IPS DF 6.9 (cell line): Measurements from ENCODE around the gene SART3.
"Not testable (repeated sequence)": the region's sequence is repeated elsewhere in the genome, so short reads cannot be mapped to it uniquely, and the experiment has no call there.

Source experiments
- DNase-seq: peaks from one replicate; pipeline ENCODE4 v3.0.0-alpha.2; 2013; ENCODE audit warnings: low read depth, low spot score
- H3K27ac ChIP-seq: one replicate; pipeline ENCODE4 v1.5.1; 2013; ENCODE audit warnings: low read length, control low read depth
- H3K27me3 ChIP-seq: 2 replicates; pipeline ENCODE4 v1.6.1; 2013; ENCODE audit warnings: mild to moderate bottlenecking, low read length; ENCODE audit not compliant: control insufficient read depth, insufficient read depth
- H3K36me3 ChIP-seq: 2 replicates; pipeline ENCODE4 v1.6.1; 2013; ENCODE audit warnings: low read length; ENCODE audit not compliant: control insufficient read depth, insufficient read depth
- H3K4me1 ChIP-seq: 2 replicates; pipeline ENCODE4 v1.6.1; 2013; ENCODE audit warnings: low read length; ENCODE audit not compliant: control insufficient read depth, insufficient read depth
- H3K4me3 ChIP-seq: 2 replicates; pipeline ENCODE4 v1.5.1; 2013; ENCODE audit warnings: mild to moderate bottlenecking, low read length
- H3K9me3 ChIP-seq: 2 replicates; pipeline ENCODE4 v1.6.1; 2013; ENCODE audit warnings: low read length, inconsistent platforms; ENCODE audit not compliant: control insufficient read depth, insufficient read depth
- WGBS: extraction: QIAGEN DNeasy Blood & Tissue Kit; methylation state at CpG from one replicate; pipeline ENCODE4 v1.1.7; 2013; ENCODE audit warnings: mixed read lengths, missing lambda C conversion rate; ENCODE audit not compliant: insufficient read length, insufficient coverage; 5-methylcytosine and 5-hydroxymethylcytosine counted together

Gene SART3

GRCh38 chr12:108510836-108511235 lies 50.1 kb downstream of the SART3 start:
- no peaks in the 10 kb centered on the region for H3K4me1 ChIP-seq
- no CpG with 5 or more reads among the region's 2 CpGs for WGBS
- H3K4me3 ChIP-seq: no peak overlapping the region
- no peaks in the 10 kb centered on the region for H3K36me3 ChIP-seq
- no peaks in the 10 kb centered on the region for H3K27me3 ChIP-seq
- no peak for DNase-seq
- no peaks in the 10 kb centered on the region for H3K9me3 ChIP-seq
- no peak overlapping the region for H3K27ac ChIP-seq

GRCh38 chr12:108509806-108510205 lies 51.2 kb downstream of the SART3 start:
- WGBS: no CpG with 5 or more reads among the region's 1 CpG
- no peak overlapping the region for H3K4me3 ChIP-seq
- H3K27ac ChIP-seq: no peak overlapping the region
- no peaks in the 10 kb centered on the region for H3K9me3 ChIP-seq
- no peak for DNase-seq
- H3K36me3 ChIP-seq: no peaks in the 10 kb centered on the region
- H3K4me1 ChIP-seq: no peaks in the 10 kb centered on the region
- no peaks in the 10 kb centered on the region for H3K27me3 ChIP-seq

- Histone ChIP-seq H3K4me3 (no peak overlapping the region), H3K27ac (no peak overlapping the region), H3K27me3 (no peaks in the 10 kb centered on the region), H3K9me3 (no peaks in the 10 kb centered on the region; the same call in 1 of the 2 replicates), H3K4me1 (no peaks in the 10 kb centered on the region), H3K36me3 (no peaks in the 10 kb centered on the region)
- no peak for DNase-seq
- no CpG with 5 or more reads among the region's 3 CpGs for WGBS
Observed at GRCh38 chr12:108507971-108508642, 52.9 kb downstream of the SART3 start.

DNA sequence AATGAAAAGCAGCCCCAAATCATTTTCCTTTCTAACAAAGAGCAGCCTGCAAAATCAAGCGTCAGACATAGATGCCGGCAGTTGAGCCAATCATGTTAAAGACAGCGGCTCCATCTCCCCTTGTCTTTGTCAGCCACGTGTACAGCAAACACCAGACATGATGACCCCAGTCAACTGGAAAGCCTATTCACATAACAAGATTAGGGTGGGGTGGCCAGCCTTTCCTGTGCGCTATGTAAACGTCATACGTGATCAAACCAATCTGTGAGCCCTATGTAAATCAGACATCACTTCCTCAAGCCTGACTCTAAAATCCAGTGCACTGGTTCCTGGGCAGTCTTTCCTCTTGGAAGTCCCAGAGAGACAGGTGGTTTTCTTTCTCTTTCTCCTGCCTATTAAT lies 55.8 kb downstream of the SART3 start:
- no peak overlapping the region for H3K4me3 ChIP-seq
- no peak for DNase-seq
- no peaks in the 10 kb centered on the region for H3K4me1 ChIP-seq
- H3K27me3 ChIP-seq: no peaks in the 10 kb centered on the region
- H3K9me3 ChIP-seq: no peaks in the 10 kb centered on the region; the same call in 1 of the 2 replicates
- WGBS: no CpG with 5 or more reads among the region's 7 CpGs
- no peak overlapping the region for H3K27ac ChIP-seq
- no peaks in the 10 kb centered on the region for H3K36me3 ChIP-seq

GRCh38 chr12:108502922-108503321 lies 58.1 kb downstream of the SART3 start:
- Histone ChIP-seq H3K27ac (no peak overlapping the region), H3K4me3 (no peak overlapping the region), H3K36me3 (no peaks in the 10 kb centered on the region), H3K27me3 (no peaks in the 10 kb centered on the region), H3K4me1 (no peaks in the 10 kb centered on the region), H3K9me3 (no peaks in the 10 kb centered on the region; the same call in 1 of the 2 replicates)
- no peak for DNase-seq
- no CpG with 5 or more reads among the region's 2 CpGs for WGBS

GRCh38 chr12:108498136-108498535 lies 62.8 kb downstream of the SART3 start:
- WGBS: no CpG with 5 or more reads among the region's 11 CpGs
- no peak for DNase-seq
- Histone ChIP-seq H3K27me3 (no peaks in the 10 kb centered on the region), H3K9me3 (no peaks in the 10 kb centered on the region; the same call in 1 of the 2 replicates), H3K27ac (no peak overlapping the region), H3K4me1 (no peaks in the 10 kb centered on the region), H3K4me3 (no peak overlapping the region), H3K36me3 (no peaks in the 10 kb centered on the region)

- no peak overlapping the region for H3K4me3 ChIP-seq
- H3K36me3 ChIP-seq: no peaks in the 10 kb centered on the region
- WGBS: no CpG with 5 or more reads among the region's 11 CpGs
- no peak for DNase-seq
- H3K27ac ChIP-seq: no peak overlapping the region
- H3K9me3 ChIP-seq: no peaks in the 10 kb centered on the region
- H3K4me1 ChIP-seq: no peaks in the 10 kb centered on the region
- no peaks in the 10 kb centered on the region for H3K27me3 ChIP-seq
Observed at GRCh38 chr12:108495823-108496579, 65.0 kb downstream of the SART3 start.

- Histone ChIP-seq H3K9me3 (no peaks in the 10 kb centered on the region), H3K36me3 (no peaks in the 10 kb centered on the region), H3K27ac (no peak overlapping the region), H3K4me3 (no peak overlapping the region), H3K4me1 (no peaks in the 10 kb centered on the region), H3K27me3 (no peaks in the 10 kb centered on the region)
- peak; percentile 52 for DNase-seq
- no CpG with 5 or more reads among the region's 1 CpG for WGBS
Observed at GRCh38 chr12:108495054-108495453, 65.9 kb downstream of the SART3 start.

DNA sequence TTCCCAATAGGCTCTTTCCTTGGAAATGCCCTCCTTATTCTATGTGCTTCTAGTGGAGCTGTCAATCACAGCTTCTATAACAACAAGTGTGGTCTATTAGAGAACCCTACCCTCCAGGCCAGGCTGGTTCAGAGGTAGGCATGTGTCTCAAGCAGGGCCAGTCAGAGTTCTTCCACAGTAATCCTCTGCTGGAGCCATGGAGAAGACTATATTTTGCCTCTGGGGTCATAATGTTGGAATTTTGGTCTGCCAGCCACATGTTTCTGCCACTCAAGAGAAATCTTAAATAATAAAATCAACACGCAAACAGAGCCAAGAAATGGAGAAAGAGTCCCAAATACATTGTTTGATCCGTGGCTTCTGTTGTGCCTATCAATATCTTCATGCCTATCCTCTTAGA lies 69.7 kb downstream of the SART3 start:
- no peak for DNase-seq
- Histone ChIP-seq H3K36me3 (no peaks in the 10 kb centered on the region), H3K9me3 (no peaks in the 10 kb centered on the region), H3K4me1 (no peaks in the 10 kb centered on the region), H3K27me3 (no peaks in the 10 kb centered on the region), H3K27ac (no peak overlapping the region), H3K4me3 (no peak overlapping the region)
- no CpG with 5 or more reads among the region's 2 CpGs for WGBS

DNA sequence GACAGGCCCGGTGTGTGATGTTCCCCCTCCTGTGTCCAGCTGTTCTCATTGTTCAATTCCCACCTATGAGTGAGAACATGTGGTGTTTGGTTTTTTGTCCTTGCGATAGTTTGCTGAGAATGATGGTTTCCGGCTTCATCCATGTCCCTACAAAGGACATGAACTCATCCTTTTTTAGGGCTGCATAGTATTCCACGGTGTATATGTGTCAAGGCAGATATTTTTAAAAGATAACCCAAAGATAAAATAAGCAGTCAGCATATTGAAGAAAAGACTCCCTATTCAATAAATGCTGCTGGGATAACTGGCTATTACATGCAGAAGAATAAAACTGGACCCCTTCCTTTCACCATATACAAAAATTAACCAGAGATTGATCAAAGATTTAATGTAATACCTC lies 73.9 kb downstream of the SART3 start:
- no CpG with 5 or more reads among the region's 4 CpGs for WGBS
- H3K9me3 ChIP-seq, H3K27ac ChIP-seq, H3K36me3 ChIP-seq, H3K27me3 ChIP-seq, H3K4me3 ChIP-seq, DNase-seq, H3K4me1 ChIP-seq: not testable (repeated sequence)

GRCh38 chr12:108485371-108485770 lies 75.6 kb downstream of the SART3 start:
- not testable (repeated sequence) for H3K27me3 ChIP-seq, DNase-seq, H3K27ac ChIP-seq, H3K36me3 ChIP-seq, H3K4me1 ChIP-seq, H3K9me3 ChIP-seq, H3K4me3 ChIP-seq
- no CpG with 5 or more reads among the region's 7 CpGs for WGBS
